Glutamatergic neuron (in vitro differentiated cells): ENCODE measurements around the gene TRPM8. TPM values are rescaled to one million over a fixed set of nuclear protein-coding genes. Genes with fewer than 3 reads are reported as not detected.
A peak's percentile ranks its signal among the peaks of the same experiment; 100 is the strongest.

ENCODE experiments used
- DNase-seq: peaks from one replicate; pipeline ENCODE4 v3.0.0; 2022
- H3K27ac Mint-ChIP-seq: one replicate; pipeline ENCODE4 v1.8.0; 2020; ENCODE audit warnings: mild to moderate bottlenecking, mixed read lengths, inconsistent platforms; ENCODE audit not compliant: unreplicated experiment
- H3K27me3 Mint-ChIP-seq: one replicate; pipeline ENCODE4 v1.8.0; 2020; ENCODE audit warnings: mild to moderate bottlenecking, moderate library complexity, mixed read lengths, inconsistent platforms; ENCODE audit not compliant: unreplicated experiment
- H3K36me3 Mint-ChIP-seq: one replicate; pipeline ENCODE4 v1.8.0; 2020; ENCODE audit warnings: mild to moderate bottlenecking, mixed read lengths, inconsistent platforms; ENCODE audit not compliant: unreplicated experiment
- H3K4me1 Mint-ChIP-seq: one replicate; pipeline ENCODE4 v1.8.0; 2020; ENCODE audit warnings: mild to moderate bottlenecking, low read depth, mixed read lengths, inconsistent platforms; ENCODE audit not compliant: unreplicated experiment
- H3K4me3 Mint-ChIP-seq: one replicate; pipeline ENCODE4 v1.8.0; 2020; ENCODE audit warnings: mild to moderate bottlenecking, mixed read lengths, inconsistent platforms; ENCODE audit not compliant: unreplicated experiment
- H3K9me3 Mint-ChIP-seq: one replicate; pipeline ENCODE4 v1.8.0; 2020; ENCODE audit warnings: mild to moderate bottlenecking, moderate library complexity, mixed read lengths, inconsistent platforms; ENCODE audit not compliant: unreplicated experiment
- CTCF ChIP-seq: fragments of 200-600 bp; sonication (generic); IDR thresholded peaks from one replicate; pipeline ENCODE4 v1.5.0; 2021; ENCODE audit not compliant: partially characterized antibody, unreplicated experiment
- total RNA-seq: library from RNA; stranded (reverse); fragmentation: NEBNext Ultra II Directional; extraction: Animal tissue kit (Norgen Biotek cat#: 25700); gene quantifications from one replicate; pipeline ENCODE4 v1.2.1, GENCODE V29; 2021; ENCODE audit not compliant: unreplicated experiment

The TRPM8 gene
- total RNA-seq, 1 donor from 2014 or later, result not detected

- H3K36me3 Mint-ChIP-seq, result no peaks in the 10 kb centered on the region
- H3K27me3 Mint-ChIP-seq, result peaks cover 5% of the 10 kb centered on the region
- H3K4me3 Mint-ChIP-seq, result no peak overlapping the region
- peaks cover 21% of the 10 kb centered on the region for H3K4me1 Mint-ChIP-seq
- no peak overlapping the region for H3K27ac Mint-ChIP-seq
- no peak for TF ChIP-seq CTCF
- DNase-seq, result no peak
- peaks cover 12% of the 10 kb centered on the region for H3K9me3 Mint-ChIP-seq
Measured at GRCh38 chr2:233994151-233994550, 77.0 kb downstream of the TRPM8 start.

GRCh38 chr2:233996000-233996399, 78.8 kb downstream of the TRPM8 start:
- TF ChIP-seq CTCF, result no peak
- H3K9me3 Mint-ChIP-seq, result peaks cover 5% of the 10 kb centered on the region
- no peak overlapping the region for H3K27ac Mint-ChIP-seq
- H3K4me3 Mint-ChIP-seq, result no peak overlapping the region
- DNase-seq, result no peak
- H3K36me3 Mint-ChIP-seq, result no peaks in the 10 kb centered on the region
- H3K4me1 Mint-ChIP-seq, result peaks cover 5% of the 10 kb centered on the region
- peaks cover 2% of the 10 kb centered on the region for H3K27me3 Mint-ChIP-seq

GRCh38 chr2:233996461-233996860, 79.3 kb downstream of the TRPM8 start:
- Mint-ChIP-seq H3K36me3 (no peaks in the 10 kb centered on the region), H3K9me3 (peaks cover 5% of the 10 kb centered on the region), H3K27me3 (peaks cover 2% of the 10 kb centered on the region), H3K27ac (no peak overlapping the region), H3K4me1 (peaks cover 5% of the 10 kb centered on the region), H3K4me3 (no peak overlapping the region)
- DNase-seq, result no peak
- no peak for TF ChIP-seq CTCF

- Mint-ChIP-seq H3K36me3 (no peaks in the 10 kb centered on the region), H3K27ac (no peak overlapping the region), H3K4me1 (peaks cover 4% of the 10 kb centered on the region), H3K4me3 (no peak overlapping the region), H3K27me3 (peaks cover 2% of the 10 kb centered on the region), H3K9me3 (peaks cover 1% of the 10 kb centered on the region)
- no peak for DNase-seq
- no peak for TF ChIP-seq CTCF
Measured at GRCh38 chr2:233997707-233998106, 80.5 kb downstream of the TRPM8 start.

GRCh38 chr2:233999182-233999581, 82.0 kb downstream of the TRPM8 start:
- Mint-ChIP-seq H3K4me1 (peaks cover 4% of the 10 kb centered on the region), H3K27ac (no peak overlapping the region), H3K9me3 (no peaks in the 10 kb centered on the region), H3K36me3 (no peaks in the 10 kb centered on the region), H3K27me3 (peaks cover 3% of the 10 kb centered on the region), H3K4me3 (no peak overlapping the region)
- no peak for TF ChIP-seq CTCF
- peak; percentile 46 for DNase-seq
